Type B pancreatic cell (in vitro differentiated cells): ENCODE data around the gene SHANK1. TPM values are rescaled to one million over a fixed set of nuclear protein-coding genes. Genes with fewer than 3 reads are reported as not detected.

Experiments used
- DNase-seq: peaks from one replicate; pipeline ENCODE4 v3.0.0; 2021; ENCODE audit warnings: mixed read lengths; ENCODE audit not compliant: unreplicated experiment; ENCODE audit errors: extremely low spot score
- H3K27ac Mint-ChIP-seq: 2 replicates; pipeline ENCODE4 v1.8.0; 2021; ENCODE audit warnings: mild to moderate bottlenecking, mixed read lengths
- H3K27me3 Mint-ChIP-seq: 2 replicates; pipeline ENCODE4 v1.8.0; 2021; ENCODE audit warnings: mixed read lengths
- H3K36me3 Mint-ChIP-seq: 2 replicates; pipeline ENCODE4 v1.8.0; 2021; ENCODE audit warnings: mixed read lengths
- H3K4me1 Mint-ChIP-seq: one replicate; pipeline ENCODE4 v1.8.0; 2021; ENCODE audit warnings: mixed read lengths; ENCODE audit not compliant: unreplicated experiment
- H3K4me3 Mint-ChIP-seq: 2 replicates; pipeline ENCODE4 v1.8.0; 2021; ENCODE audit warnings: mild to moderate bottlenecking, mixed read lengths
- H3K9me3 Mint-ChIP-seq: 2 replicates; pipeline ENCODE4 v1.8.0; 2021; ENCODE audit warnings: mixed read lengths
- CTCF ChIP-seq: fragments of 200-600 bp; sonication (generic); conservative IDR thresholded peaks from 2 replicates; pipeline ENCODE4 v1.5.0; 2021; ENCODE audit warnings: antibody characterized with exemption, mild to moderate bottlenecking
- total RNA-seq: library from RNA; stranded (reverse); gene quantifications from 2 replicates; pipeline ENCODE4 v1.2.1, GENCODE V29; 2021; ENCODE audit warnings: low replicate concordance

The SHANK1 gene
- total RNA-seq, 1 donor from 2014 or later, result 7.8 TPM

GRCh38 chr19:50723735-50724521, 4.3 kb upstream of the SHANK1 start:
- peaks cover 30% of the 10 kb centered on the region for H3K4me1 Mint-ChIP-seq
- peak overlapping the region; percentile 76 for H3K27ac Mint-ChIP-seq
- TF ChIP-seq CTCF, result no peak
- peaks cover 42% of the 10 kb centered on the region for H3K27me3 Mint-ChIP-seq
- H3K4me3 Mint-ChIP-seq, result peak overlapping the region; percentile 93
- no peaks in the 10 kb centered on the region for H3K9me3 Mint-ChIP-seq
- H3K36me3 Mint-ChIP-seq, result no peaks in the 10 kb centered on the region
- no peak for DNase-seq

GRCh38 chr19:50723069-50723468, 3.5 kb upstream of the SHANK1 start, which contains the start of gene CLEC11A:
Gene CLEC11A, plus strand, starts transcription at chr19:50723364. Its CDS starts 162 bp downstream, at chr19:50723526.
- H3K27ac Mint-ChIP-seq, result no peak within 1 kb of the TSS
- H3K4me1 Mint-ChIP-seq, result peaks cover 25% of the 10 kb centered on the region
- TF ChIP-seq CTCF, result no peak
- peak within 1 kb of the TSS; percentile 93 for H3K4me3 Mint-ChIP-seq
- H3K36me3 Mint-ChIP-seq, result no peaks in the 10 kb centered on the region
- DNase-seq, result no peak
- H3K9me3 Mint-ChIP-seq, result no peaks in the 10 kb centered on the region
- peaks cover 39% of the 10 kb centered on the region for H3K27me3 Mint-ChIP-seq

- DNase-seq, result no peak
- no peaks in the 10 kb centered on the region for H3K36me3 Mint-ChIP-seq
- H3K9me3 Mint-ChIP-seq, result no peaks in the 10 kb centered on the region
- peaks cover 26% of the 10 kb centered on the region for H3K4me1 Mint-ChIP-seq
- H3K4me3 Mint-ChIP-seq, result peak overlapping the region; percentile 81
- peaks cover 45% of the 10 kb centered on the region for H3K27me3 Mint-ChIP-seq
- no peak for TF ChIP-seq CTCF
- H3K27ac Mint-ChIP-seq, result no peak overlapping the region
Observed at GRCh38 chr19:50722201-50723013, 2.8 kb upstream of the SHANK1 start.

- no peak for TF ChIP-seq CTCF
- Mint-ChIP-seq H3K4me3 (peak overlapping the region; percentile 71), H3K27me3 (peaks cover 49% of the 10 kb centered on the region), H3K9me3 (no peaks in the 10 kb centered on the region), H3K36me3 (no peaks in the 10 kb centered on the region), H3K4me1 (peaks cover 28% of the 10 kb centered on the region), H3K27ac (no peak overlapping the region)
- DNase-seq, result no peak
Observed at GRCh38 chr19:50721441-50722137, 2.0 kb upstream of the SHANK1 start.

GRCh38 chr19:50720921-50721381, 1.3 kb upstream of the SHANK1 start:
- H3K4me3 Mint-ChIP-seq, result peak overlapping the region; percentile 75
- peaks cover 55% of the 10 kb centered on the region for H3K27me3 Mint-ChIP-seq
- peak overlapping the region; percentile 25 for H3K27ac Mint-ChIP-seq
- no peak for DNase-seq
- H3K4me1 Mint-ChIP-seq, result peaks cover 28% of the 10 kb centered on the region
- H3K36me3 Mint-ChIP-seq, result no peaks in the 10 kb centered on the region
- no peak for TF ChIP-seq CTCF
- H3K9me3 Mint-ChIP-seq, result no peaks in the 10 kb centered on the region
